WTC11 (cell line): Measurements from ENCODE around the gene BORCS5. TPM values are rescaled to one million over a fixed set of nuclear protein-coding genes. Genes with fewer than 3 reads are reported as not detected.

Source experiments
- ATAC-seq: fragments of 200-7000 bp; cut with Tn5 transposase; 2 replicates; pipeline ENCODE4 v1.10.0; 2021; ENCODE audit warnings: mild to moderate bottlenecking, moderate library complexity
- CTCF ChIA-PET: fragments of 300-600 bp; sonication (Branson Sonifier 250); formaldehyde crosslinking; loops from one replicate; lab custom pipeline; 2021; ENCODE audit warnings: antibody characterized with exemption; lab: Charles Lee
- POLR2A ChIA-PET: fragments of 350-600 bp; sonication (Branson Sonifier 250); formaldehyde crosslinking; loops from one replicate; lab custom pipeline; 2021; ENCODE audit warnings: antibody characterized with exemption; lab: Charles Lee
- DNase-seq: peaks from one replicate; pipeline ENCODE4 v3.0.0; 2021; ENCODE audit warnings: low spot score
- H3K27ac Mint-ChIP-seq: 2 replicates; pipeline ENCODE4 v1.8.0; 2021; ENCODE audit warnings: mixed read lengths
- H3K27me3 Mint-ChIP-seq: 2 replicates; pipeline ENCODE4 v1.8.0; 2021; ENCODE audit warnings: low read depth, mild to moderate bottlenecking, moderate library complexity, mixed read lengths
- H3K36me3 Mint-ChIP-seq: 2 replicates; pipeline ENCODE4 v1.8.0; 2021; ENCODE audit warnings: mixed read lengths
- H3K4me1 Mint-ChIP-seq: 2 replicates; pipeline ENCODE4 v1.8.0; 2022; ENCODE audit warnings: mixed read lengths
- H3K4me3 Mint-ChIP-seq: 2 replicates; pipeline ENCODE4 v1.8.0; 2021; ENCODE audit warnings: mild to moderate bottlenecking, moderate library complexity, mixed read lengths
- H3K9me3 Mint-ChIP-seq: 2 replicates; pipeline ENCODE4 v1.8.0; 2021; ENCODE audit warnings: mixed read lengths
- ATF2 ChIP-seq: sonication (generic); formaldehyde crosslinking; IDR thresholded peaks from 2 replicates; pipeline ENCODE4 v1.8.1; 2022; ENCODE audit warnings: low read depth, missing genetic modification reagents, borderline replicate concordance
- ATF3 ChIP-seq: sonication (generic); formaldehyde crosslinking; conservative IDR thresholded peaks from 2 replicates; pipeline ENCODE4 v1.8.1; 2022; ENCODE audit warnings: mild to moderate bottlenecking, missing genetic modification reagents
- CREB1 ChIP-seq: sonication (generic); formaldehyde crosslinking; IDR thresholded peaks from 2 replicates; pipeline ENCODE4 v1.8.0; 2023; ENCODE audit warnings: mild to moderate bottlenecking, missing genetic modification reagents
- CREM ChIP-seq: sonication (generic); formaldehyde crosslinking; IDR thresholded peaks from 2 replicates; pipeline ENCODE4 v1.8.1; 2022; ENCODE audit warnings: mild to moderate bottlenecking, missing genetic modification reagents, moderate library complexity
- E2F4 ChIP-seq: sonication (generic); formaldehyde crosslinking; IDR thresholded peaks from 2 replicates; pipeline ENCODE4 v1.8.1; 2022; ENCODE audit warnings: low read depth, mild to moderate bottlenecking, moderate library complexity, missing genetic modification reagents, borderline replicate concordance
- ETV6 ChIP-seq: sonication (generic); formaldehyde crosslinking; IDR thresholded peaks from 2 replicates; pipeline ENCODE4 v1.8.1; 2022; ENCODE audit warnings: mild to moderate bottlenecking, missing genetic modification reagents
- GABPB1 ChIP-seq: sonication (generic); formaldehyde crosslinking; IDR thresholded peaks from 2 replicates; pipeline ENCODE4 v1.8.1; 2023; ENCODE audit warnings: mild to moderate bottlenecking, missing genetic modification reagents
- HMGXB4 ChIP-seq: sonication (generic); formaldehyde crosslinking; IDR thresholded peaks from 2 replicates; pipeline ENCODE4 v1.8.1; 2023; ENCODE audit warnings: mild to moderate bottlenecking, moderate library complexity, missing genetic modification reagents
- MAX ChIP-seq: sonication (generic); formaldehyde crosslinking; IDR thresholded peaks from 2 replicates; pipeline ENCODE4 v1.8.0; 2022; ENCODE audit warnings: mild to moderate bottlenecking, missing genetic modification reagents
- NFATC4 ChIP-seq: fragments of 250-450 bp; sonication (Bioruptor Pico); IDR thresholded peaks from 2 replicates; pipeline ENCODE4 v1.9.0; 2021; ENCODE audit warnings: mild to moderate bottlenecking
- RELA ChIP-seq: sonication (generic); formaldehyde crosslinking; IDR thresholded peaks from 2 replicates; pipeline ENCODE4 v1.8.1; 2022; ENCODE audit warnings: missing genetic modification reagents, mild to moderate bottlenecking, borderline replicate concordance
- STAT6 ChIP-seq: sonication (generic); formaldehyde crosslinking; conservative IDR thresholded peaks from 2 replicates; pipeline ENCODE4 v1.8.1; 2023; ENCODE audit warnings: mild to moderate bottlenecking, low read depth, missing genetic modification reagents, moderate library complexity
- TEAD4 ChIP-seq: sonication (generic); formaldehyde crosslinking; IDR thresholded peaks from 2 replicates; pipeline ENCODE4 v1.8.0; 2022; ENCODE audit warnings: mild to moderate bottlenecking, missing genetic modification reagents
- USF1 ChIP-seq: sonication (generic); formaldehyde crosslinking; IDR thresholded peaks from 2 replicates; pipeline ENCODE4 v1.8.0; 2022; ENCODE audit warnings: mild to moderate bottlenecking, missing genetic modification reagents
- ZNF317 ChIP-seq: sonication (generic); formaldehyde crosslinking; IDR thresholded peaks from 2 replicates; pipeline ENCODE4 v1.8.1; 2023; ENCODE audit warnings: low read depth, mild to moderate bottlenecking, moderate library complexity, missing genetic modification reagents, borderline replicate concordance
- ZNF512 ChIP-seq: sonication (generic); formaldehyde crosslinking; IDR thresholded peaks from 2 replicates; pipeline ENCODE4 v1.8.1; 2022; ENCODE audit warnings: missing genetic modification reagents, borderline replicate concordance
- ZSCAN18 ChIP-seq: fragments of 250-450 bp; sonication (Bioruptor Pico); IDR thresholded peaks from 2 replicates; pipeline ENCODE4 v2.1.2; 2022; ENCODE audit warnings: mild to moderate bottlenecking, moderate library complexity
- total RNA-seq: library from RNA; stranded (reverse); gene quantifications from 3 replicates; pipeline ENCODE4 v1.2.3, GENCODE V29; 2021

Gene BORCS5
- total RNA-seq, 1 experiment from 2014 or later, result 16.4 TPM

- no peak for TF ChIP-seq ZNF512 (CRISPR knock-in tag)
- no peak for TF ChIP-seq MAX (CRISPR knock-in tag)
- TF ChIP-seq HMGXB4, result no peak
- no peak for TF ChIP-seq ATF3
- no peak for TF ChIP-seq ETV6 (CRISPR knock-in tag)
Observed at GRCh38 chr12:12465522-12465921, 108.6 kb downstream of the BORCS5 start (continued).

GRCh38 chr12:12466157-12466556, 109.3 kb downstream of the BORCS5 start:
- Mint-ChIP-seq H3K36me3 (peaks cover 21% of the 10 kb centered on the region), H3K4me1 (peaks cover 10% of the 10 kb centered on the region), H3K9me3 (peaks cover 18% of the 10 kb centered on the region), H3K27ac (peak overlapping the region; percentile 47; the same call in 1 of the 2 replicates), H3K27me3 (peaks cover 2% of the 10 kb centered on the region), H3K4me3 (no peak overlapping the region)
- CTCF ChIA-PET, result interaction anchor here (0.8 kb wide), 1 partner anchor 271 kb away, joined by 3 read pairs; no protein-coding TSS in a partner anchor
- POLR2A ChIA-PET, result no interaction called here
- no peak for DNase-seq
- ATAC-seq, result no peak
- TF ChIP-seq NFATC4 (CRISPR knock-in tag), result no peak
- TF ChIP-seq ZNF317 (CRISPR knock-in tag), result no peak
- TF ChIP-seq ZSCAN18 (CRISPR knock-in tag), result no peak
- no peak for TF ChIP-seq GABPB1 (CRISPR knock-in tag)
- no peak for TF ChIP-seq TEAD4
- no peak for TF ChIP-seq RELA (CRISPR knock-in tag)
- TF ChIP-seq CREB1, result no peak
- TF ChIP-seq CREM, result no peak
- no peak for TF ChIP-seq STAT6 (CRISPR knock-in tag)
- no peak for TF ChIP-seq MAX (CRISPR knock-in tag)
- TF ChIP-seq ATF2, result no peak
- no peak for TF ChIP-seq HMGXB4
- TF ChIP-seq USF1 (CRISPR knock-in tag), result no peak
- TF ChIP-seq E2F4 (CRISPR knock-in tag), result no peak
